Measurements from ENCODE around the gene B3GALT6. TPM values are rescaled to one million over a fixed set of nuclear protein-coding genes. Genes with fewer than 3 reads are reported as not detected.
"Not testable (repeated sequence)": the region's sequence is repeated elsewhere in the genome, so short reads cannot be mapped to it uniquely, and the experiment has no call there.

The B3GALT6 gene
- total RNA-seq, 1 donor = 5.9 TPM

- Histone ChIP-seq H3K27me3 (ENCODE audit: insufficient read depth, low read length) (no peaks in the 10 kb centered on the region), H3K9me3 (ENCODE audit: low read depth, low read length) (no peaks in the 10 kb centered on the region), H3K4me3 (ENCODE audit: low read length) (no peak overlapping the region), H3K4me1 (ENCODE audit: insufficient read depth, low read length) (no peaks in the 10 kb centered on the region)
Measured at GRCh38 chr1:1240822-1241587, 9.0 kb downstream of the B3GALT6 start.

- no peaks in the 10 kb centered on the region for H3K27me3 ChIP-seq (ENCODE audit: insufficient read depth, low read length)
- no peaks in the 10 kb centered on the region for H3K4me1 ChIP-seq (ENCODE audit: insufficient read depth, low read length)
- no peak overlapping the region for H3K4me3 ChIP-seq (ENCODE audit: low read length)
- no peaks in the 10 kb centered on the region for H3K9me3 ChIP-seq (ENCODE audit: low read depth, low read length)
Measured at GRCh38 chr1:1241588-1242219, 9.7 kb downstream of the B3GALT6 start.

DNA sequence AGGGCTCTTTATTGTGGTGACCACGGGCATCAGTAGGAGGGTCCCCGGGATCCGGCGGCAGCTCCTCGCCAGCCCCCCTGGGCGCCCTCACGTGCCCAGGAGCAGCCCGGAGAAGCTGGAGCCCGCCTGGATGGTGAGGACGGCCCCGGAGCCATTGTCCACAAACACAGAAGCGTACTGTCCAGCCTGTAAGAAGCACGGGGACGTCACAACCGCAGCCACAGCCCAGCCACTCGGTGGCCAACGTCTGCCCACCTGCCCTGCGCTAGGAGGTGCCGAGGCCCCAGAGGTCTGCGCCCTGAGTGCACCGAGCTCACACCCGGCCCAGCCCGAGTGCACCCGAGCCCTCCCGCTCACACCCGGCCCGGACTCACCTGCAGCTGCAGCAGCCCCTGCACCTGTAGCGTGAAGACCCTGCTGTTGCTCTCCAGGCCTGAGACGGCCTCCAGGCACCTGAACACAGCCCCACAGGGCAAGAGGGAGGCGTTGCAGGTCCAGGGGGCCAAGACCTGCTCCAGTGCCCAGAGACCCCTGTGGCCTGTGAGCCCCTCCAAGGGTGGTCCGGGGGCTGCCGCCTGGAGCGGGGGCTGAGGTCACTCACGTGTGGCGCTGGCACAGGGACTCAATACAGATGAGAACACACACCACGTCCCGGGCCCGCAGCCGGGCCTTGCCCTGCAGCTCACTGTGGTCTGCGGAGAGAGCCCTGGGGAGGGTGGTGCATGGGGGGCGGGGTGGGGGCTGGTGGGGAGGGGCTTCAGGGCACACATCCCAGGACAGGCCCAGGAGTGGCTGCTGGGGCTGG is 10.6 kb downstream of the B3GALT6 start:
- H3K27me3 ChIP-seq (ENCODE audit: insufficient read depth, low read length) = peaks cover 5% of the 10 kb centered on the region
- H3K9me3 ChIP-seq (ENCODE audit: low read depth, low read length) = no peaks in the 10 kb centered on the region
- no peak overlapping the region for H3K4me3 ChIP-seq (ENCODE audit: low read length)
- no peaks in the 10 kb centered on the region for H3K4me1 ChIP-seq (ENCODE audit: insufficient read depth, low read length)

DNA sequence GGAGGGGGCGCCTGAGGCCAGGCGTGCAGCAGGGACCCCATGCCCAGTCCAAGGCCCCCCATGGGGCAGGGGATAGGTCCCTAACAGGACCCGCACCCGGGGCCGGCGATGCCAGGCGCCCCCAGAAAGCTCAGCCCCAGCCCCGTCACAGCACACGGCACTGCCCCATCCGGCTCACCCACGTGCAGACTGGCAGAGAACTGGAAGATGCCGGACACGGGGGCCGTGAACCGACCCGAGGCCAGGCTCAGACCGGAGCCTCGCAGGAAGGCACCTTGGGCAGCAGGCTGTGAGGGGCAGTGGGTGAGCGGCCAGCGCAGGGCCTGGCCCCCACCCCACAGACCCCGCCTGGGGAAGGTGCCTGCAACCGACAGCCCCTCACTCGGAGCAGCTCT is 11.2 kb downstream of the B3GALT6 start:
- Histone ChIP-seq H3K4me1 (ENCODE audit: insufficient read depth, low read length) (no peaks in the 10 kb centered on the region), H3K9me3 (ENCODE audit: low read depth, low read length) (no peaks in the 10 kb centered on the region), H3K27me3 (ENCODE audit: insufficient read depth, low read length) (peaks cover 5% of the 10 kb centered on the region), H3K4me3 (ENCODE audit: low read length) (no peak overlapping the region)

DNA sequence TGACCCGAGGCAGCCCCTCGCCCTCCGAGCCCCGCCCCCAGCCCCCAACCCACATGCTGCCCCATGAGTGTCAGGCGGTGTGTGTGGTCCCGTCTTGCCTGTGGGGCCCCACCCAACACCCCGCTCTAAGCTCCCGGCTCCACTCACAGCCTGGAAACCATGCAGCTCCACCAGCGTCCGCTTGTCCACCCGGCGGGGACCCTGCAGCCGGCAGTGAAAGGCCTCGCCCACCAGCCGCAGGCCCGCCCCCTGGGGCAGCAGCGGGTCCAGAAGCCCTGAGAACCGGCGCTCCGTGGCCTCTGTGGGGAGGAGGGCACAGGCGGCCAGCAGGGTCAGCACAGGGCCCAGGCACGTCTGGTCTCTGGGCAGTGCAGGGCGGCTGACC is 11.8 kb downstream of the B3GALT6 start:
- H3K4me1 ChIP-seq (ENCODE audit: insufficient read depth, low read length) = no peaks in the 10 kb centered on the region
- no peaks in the 10 kb centered on the region for H3K9me3 ChIP-seq (ENCODE audit: low read depth, low read length)
- H3K27me3 ChIP-seq (ENCODE audit: insufficient read depth, low read length) = peaks cover 5% of the 10 kb centered on the region
- H3K4me3 ChIP-seq (ENCODE audit: low read length) = no peak overlapping the region

DNA sequence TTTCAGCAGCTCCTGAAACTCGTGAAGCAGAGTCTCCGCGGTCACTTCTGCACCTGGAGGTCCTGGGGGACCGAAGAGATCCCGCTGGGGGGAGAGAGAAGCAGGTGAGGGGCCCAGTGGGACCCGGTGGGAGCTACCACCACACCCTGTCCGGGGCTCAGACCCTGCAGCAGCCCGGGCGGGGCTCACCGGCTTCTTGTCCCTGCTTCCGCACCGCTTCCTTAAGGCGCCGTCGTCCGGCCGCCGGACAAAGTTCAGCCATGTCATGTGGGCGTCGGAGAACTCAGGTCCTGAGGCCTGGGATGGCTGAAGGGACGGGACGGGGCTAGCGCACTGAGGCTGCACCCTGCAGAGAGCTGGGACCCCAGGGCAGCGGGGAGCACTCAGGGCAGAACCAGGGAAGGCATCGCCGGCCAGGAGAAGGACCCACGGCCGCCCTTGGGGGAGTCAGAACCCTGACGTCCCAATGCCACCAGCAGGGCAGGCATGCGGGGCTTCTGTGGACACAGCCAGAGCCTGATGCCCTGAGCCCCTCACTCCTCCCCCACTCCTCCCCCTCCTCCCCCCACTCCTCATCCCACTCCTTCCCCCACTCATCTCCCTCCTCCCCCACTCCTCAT is 12.3 kb downstream of the B3GALT6 start:
- Histone ChIP-seq H3K4me3 (ENCODE audit: low read length) (no peak overlapping the region), H3K4me1 (ENCODE audit: insufficient read depth, low read length) (no peaks in the 10 kb centered on the region), H3K9me3 (ENCODE audit: low read depth, low read length) (no peaks in the 10 kb centered on the region), H3K27me3 (ENCODE audit: insufficient read depth, low read length) (peaks cover 5% of the 10 kb centered on the region)

- Histone ChIP-seq H3K4me3 (ENCODE audit: low read length) (no peak overlapping the region), H3K27me3 (ENCODE audit: insufficient read depth, low read length) (peaks cover 5% of the 10 kb centered on the region)
Measured at GRCh38 chr1:1245178-1245816, 13.3 kb downstream of the B3GALT6 start.

DNA sequence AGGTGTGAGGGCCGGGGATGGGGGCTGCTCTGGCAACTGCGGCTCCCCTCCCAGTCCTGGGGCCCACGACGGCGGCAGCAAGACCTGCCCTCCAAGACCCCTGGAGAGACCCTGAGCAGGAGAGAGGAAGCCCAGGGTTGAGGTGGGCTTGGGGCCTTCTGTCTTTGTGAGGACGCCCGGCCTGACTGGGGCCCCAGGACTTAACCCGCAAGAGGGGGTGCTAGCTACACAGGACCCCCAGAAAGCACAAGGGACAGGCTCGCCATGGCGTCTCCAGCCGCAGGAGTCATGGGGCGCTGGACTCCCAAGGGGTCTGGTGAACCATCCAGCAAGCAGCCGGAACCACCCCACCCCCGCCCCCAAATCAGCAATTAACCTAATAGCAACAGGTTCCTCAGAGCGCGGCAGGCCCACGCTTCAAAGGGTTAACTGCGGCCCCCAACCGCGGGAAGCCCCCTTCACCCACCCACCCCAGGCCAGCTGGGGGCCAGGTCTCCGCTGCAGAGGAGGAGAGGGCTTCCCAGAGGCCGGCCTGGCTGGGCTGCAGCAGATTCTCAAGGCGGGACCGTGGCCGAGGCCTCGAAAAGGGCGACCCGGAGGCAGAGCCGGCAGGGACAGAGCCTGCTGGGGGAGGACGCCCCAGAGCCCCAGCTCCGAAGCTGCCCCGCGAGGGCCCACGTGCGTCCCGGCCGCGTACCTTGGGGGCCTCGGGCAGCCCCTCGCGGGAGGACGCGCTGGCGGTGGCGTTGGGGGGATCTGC is 14.0 kb downstream of the B3GALT6 start:
- Histone ChIP-seq H3K9me3 (ENCODE audit: low read depth, low read length) (no peaks in the 10 kb centered on the region), H3K4me1 (ENCODE audit: insufficient read depth, low read length) (peaks cover 6% of the 10 kb centered on the region), H3K4me3 (ENCODE audit: low read length) (no peak overlapping the region), H3K27me3 (ENCODE audit: insufficient read depth, low read length) (peaks cover 5% of the 10 kb centered on the region)

More at GRCh38 chr1:1245178-1245816, 13.3 kb downstream of the B3GALT6 start:
- H3K9me3 ChIP-seq (ENCODE audit: low read depth, low read length) = no peaks in the 10 kb centered on the region
- no peaks in the 10 kb centered on the region for H3K4me1 ChIP-seq (ENCODE audit: insufficient read depth, low read length)

GRCh38 chr1:1246577-1247340 is 14.7 kb downstream of the B3GALT6 start, which contains the start of gene C1QTNF12:
C1QTNF12 (minus strand) TSS chr1:1246722; CDS start chr1:1246690, 32 bp downstream.
- Histone ChIP-seq H3K4me1 (ENCODE audit: insufficient read depth, low read length) (peaks cover 8% of the 10 kb centered on the region), H3K4me3 (ENCODE audit: low read length) (no peak within 1 kb of the TSS), H3K9me3 (ENCODE audit: low read depth, low read length) (no peaks in the 10 kb centered on the region), H3K27me3 (ENCODE audit: insufficient read depth, low read length) (peaks cover 5% of the 10 kb centered on the region)

DNA sequence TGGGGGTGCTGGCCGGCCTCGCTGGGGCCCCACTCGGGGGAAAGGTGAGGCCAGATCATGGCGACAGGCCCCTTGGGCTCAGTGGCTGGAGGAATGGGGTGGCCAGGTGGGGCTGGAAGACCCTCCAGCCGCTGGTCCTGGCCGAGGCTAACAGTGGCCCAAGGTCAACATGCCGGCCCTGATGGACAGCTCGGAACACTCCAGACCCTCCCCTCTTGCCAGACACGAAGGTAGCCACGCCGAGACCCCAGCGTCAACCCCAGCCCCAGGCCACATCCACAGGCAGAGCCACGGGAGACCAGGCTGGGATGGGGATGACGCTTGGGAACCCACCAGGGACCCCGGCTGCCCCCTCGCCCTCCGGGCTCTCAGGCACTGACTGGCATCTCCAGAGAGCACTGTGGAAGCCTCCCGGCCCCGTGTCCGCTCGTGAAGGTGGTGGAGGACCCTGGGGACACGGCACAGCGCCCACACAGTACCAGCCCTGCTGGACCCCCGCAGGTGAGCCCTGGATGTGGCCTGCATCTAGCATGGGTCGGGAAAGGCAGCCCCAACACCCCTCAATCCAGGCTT is 15.4 kb downstream of the B3GALT6 start:
- H3K4me1 ChIP-seq (ENCODE audit: insufficient read depth, low read length) = peaks cover 8% of the 10 kb centered on the region
- no peaks in the 10 kb centered on the region for H3K9me3 ChIP-seq (ENCODE audit: low read depth, low read length)
- peaks cover 5% of the 10 kb centered on the region for H3K27me3 ChIP-seq (ENCODE audit: insufficient read depth, low read length)
- no peak overlapping the region for H3K4me3 ChIP-seq (ENCODE audit: low read length)

DNA sequence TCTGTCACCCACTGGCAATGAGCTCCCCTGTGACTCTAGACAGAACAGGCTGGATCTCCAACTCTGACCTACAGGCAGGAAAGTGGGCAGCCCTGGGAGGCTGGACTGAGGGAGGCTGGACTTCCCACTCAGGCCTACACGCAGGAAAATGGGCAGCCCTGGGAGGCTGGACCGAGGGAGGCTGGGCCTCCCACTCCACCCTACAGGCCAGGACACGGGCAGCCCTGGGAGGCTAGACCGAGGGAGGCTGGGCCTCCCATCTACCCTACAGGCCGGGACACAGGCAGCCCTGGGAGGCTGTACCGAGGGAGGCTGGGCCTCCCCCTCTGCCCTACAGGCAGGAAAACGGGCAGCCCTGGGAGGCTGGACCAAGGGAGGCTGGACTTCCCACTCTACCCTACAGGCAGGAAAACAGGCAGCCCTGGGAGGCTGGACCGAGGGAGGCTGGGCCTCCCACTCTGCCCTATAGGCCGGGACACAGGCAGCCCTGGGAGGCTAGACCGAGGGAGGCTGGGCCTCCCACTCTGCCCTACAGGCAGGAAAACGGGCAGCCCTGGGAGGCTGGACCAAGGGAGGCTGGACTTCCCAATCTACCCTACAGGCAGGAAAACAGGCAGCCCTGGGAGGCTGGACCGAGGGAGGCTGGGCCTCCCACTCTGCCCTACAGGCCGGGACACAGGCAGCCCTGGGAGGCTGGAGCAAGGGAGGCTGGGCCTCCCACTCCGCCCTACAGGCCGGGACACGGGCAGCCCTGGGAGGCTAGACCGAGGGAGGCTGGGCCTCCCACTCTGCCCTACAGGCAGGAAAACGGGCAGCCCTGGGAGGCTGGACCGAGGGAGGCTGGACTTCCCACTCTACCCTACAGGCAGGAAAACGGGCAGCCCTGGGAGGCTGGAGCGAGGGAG is 16.2 kb downstream of the B3GALT6 start:
- H3K27me3 ChIP-seq (ENCODE audit: insufficient read depth, low read length); H3K9me3 ChIP-seq (ENCODE audit: low read depth, low read length); H3K4me1 ChIP-seq (ENCODE audit: insufficient read depth, low read length); H3K4me3 ChIP-seq (ENCODE audit: low read length): not testable (repeated sequence)

GRCh38 chr1:1250786-1251284 is 18.8 kb downstream of the B3GALT6 start:
- Histone ChIP-seq H3K4me3 (ENCODE audit: low read length) (no peak overlapping the region), H3K4me1 (ENCODE audit: insufficient read depth, low read length) (peaks cover 8% of the 10 kb centered on the region), H3K27me3 (ENCODE audit: insufficient read depth, low read length) (peaks cover 5% of the 10 kb centered on the region), H3K9me3 (ENCODE audit: low read depth, low read length) (no peaks in the 10 kb centered on the region)
